GM19025 (cell line): ENCODE data around the gene NFASC.

Experiments used
- ATAC-seq: cut with Tn5 transposase; IDR thresholded peaks from one replicate; pipeline ENCODE4 v1.9.1; 2021; ENCODE audit warnings: mild to moderate bottlenecking, low read depth, moderate library complexity; ENCODE audit not compliant: unreplicated experiment

Gene NFASC

GRCh38 chr1:204870160-204870912 is at the start of gene NFASC:
Gene NFASC (plus strand): TSS chr1:204870862. CDS start chr1:204944316, 73,454 bp downstream.
- ATAC-seq: no peak

- no peak for ATAC-seq
Observed at GRCh38 chr1:204821476-204821875, 49.2 kb upstream of the NFASC start.

GRCh38 chr1:204821924-204822323 is 48.7 kb upstream of the NFASC start:
- ATAC-seq: no peak

GRCh38 chr1:204826970-204827369 is 43.7 kb upstream of the NFASC start:
- ATAC-seq: no peak

GRCh38 chr1:204828352-204828850 is 42.3 kb upstream of the NFASC start:
- no peak for ATAC-seq

GRCh38 chr1:204829133-204829825 is 41.4 kb upstream of the NFASC start:
- ATAC-seq: no peak

- no peak for ATAC-seq
Observed at GRCh38 chr1:204830747-204831146, 39.9 kb upstream of the NFASC start.

GRCh38 chr1:204831186-204831585 is 39.5 kb upstream of the NFASC start:
- no peak for ATAC-seq

- ATAC-seq: no peak
Observed at GRCh38 chr1:204834336-204834735, 36.3 kb upstream of the NFASC start.

GRCh38 chr1:204834752-204835151 is 35.9 kb upstream of the NFASC start:
- ATAC-seq: no peak

- ATAC-seq: no peak
Observed at GRCh38 chr1:204835737-204836136, 34.9 kb upstream of the NFASC start.

- no peak for ATAC-seq
Observed at GRCh38 chr1:204836856-204837255, 33.8 kb upstream of the NFASC start.

- no peak for ATAC-seq
Observed at GRCh38 chr1:204837440-204838084, 33.1 kb upstream of the NFASC start.

- no peak for ATAC-seq
Observed at GRCh38 chr1:204841316-204841715, 29.3 kb upstream of the NFASC start.

- ATAC-seq: no peak
Observed at GRCh38 chr1:204841798-204842197, 28.9 kb upstream of the NFASC start.

GRCh38 chr1:204842369-204842768 is 28.3 kb upstream of the NFASC start:
- no peak for ATAC-seq

GRCh38 chr1:204842892-204843291 is 27.8 kb upstream of the NFASC start:
- ATAC-seq: no peak

- no peak for ATAC-seq
Observed at GRCh38 chr1:204846546-204846945, 24.1 kb upstream of the NFASC start.

GRCh38 chr1:204848579-204848978 is 22.1 kb upstream of the NFASC start:
- no peak for ATAC-seq

- no peak for ATAC-seq
Observed at GRCh38 chr1:204852854-204853253, 17.8 kb upstream of the NFASC start.

GRCh38 chr1:204853436-204853835 is 17.2 kb upstream of the NFASC start:
- no peak for ATAC-seq
